ENCODE measurements around the gene PLAAT4. TPM values are rescaled to one million over a fixed set of nuclear protein-coding genes. Genes with fewer than 3 reads are reported as not detected.

The PLAAT4 gene
- total and polyA plus RNA-seq, 8 donors, result 4.0 to 262 (median 88.0) TPM

DNA sequence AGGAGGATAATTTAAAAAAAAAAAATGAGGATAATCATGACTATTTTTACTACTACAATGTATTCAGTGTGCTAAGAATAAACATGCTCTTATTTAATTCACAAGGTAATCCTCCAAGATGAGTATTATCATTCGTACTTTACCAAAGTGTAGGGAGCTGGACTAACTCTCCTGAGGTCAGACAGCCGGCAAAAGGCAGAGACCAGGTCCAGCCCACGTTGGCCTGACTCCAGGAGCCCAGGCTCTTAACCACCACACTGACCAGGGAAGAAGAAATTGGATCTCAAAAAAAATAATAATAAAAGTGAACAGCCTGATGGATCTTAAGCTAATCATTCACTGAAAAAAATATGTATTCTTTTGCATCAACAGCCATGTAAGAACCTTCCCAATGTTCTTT lies 52.4 kb downstream of the PLAAT4 start:
- no peak for TF ChIP-seq EP300 (IDR thresholded peaks at IDR 0.05)
- TF ChIP-seq POLR2A (IDR thresholded peaks at IDR 0.05), result no peak
- TF ChIP-seq POLR2AphosphoS5 (IDR thresholded peaks at IDR 0.05), result no peak
- TF ChIP-seq CTCF (IDR thresholded peaks at IDR 0.05), result no peak
- intact Hi-C loops (cut with DNase I; ENCODE audit: low total_unique reads), result no loop called here
- Histone ChIP-seq H3K27ac (no peak overlapping the region), H3K4me3 (no peak overlapping the region), H3K27me3 (no peaks in the 10 kb centered on the region), H3K4me1 (peaks cover 0 to 8% (median 2%) of the 10 kb centered on the region in 4 donors), H3K36me3 (peaks cover 10 to 94% (median 83%) of the 10 kb centered on the region in 4 donors), H3K9me3 (no peaks in the 10 kb centered on the region)
- no peak for DNase-seq
- 39 to 76% (median 49%) methylated on average over 3 of the region's 3 CpGs for WGBS, 5 donors

DNA sequence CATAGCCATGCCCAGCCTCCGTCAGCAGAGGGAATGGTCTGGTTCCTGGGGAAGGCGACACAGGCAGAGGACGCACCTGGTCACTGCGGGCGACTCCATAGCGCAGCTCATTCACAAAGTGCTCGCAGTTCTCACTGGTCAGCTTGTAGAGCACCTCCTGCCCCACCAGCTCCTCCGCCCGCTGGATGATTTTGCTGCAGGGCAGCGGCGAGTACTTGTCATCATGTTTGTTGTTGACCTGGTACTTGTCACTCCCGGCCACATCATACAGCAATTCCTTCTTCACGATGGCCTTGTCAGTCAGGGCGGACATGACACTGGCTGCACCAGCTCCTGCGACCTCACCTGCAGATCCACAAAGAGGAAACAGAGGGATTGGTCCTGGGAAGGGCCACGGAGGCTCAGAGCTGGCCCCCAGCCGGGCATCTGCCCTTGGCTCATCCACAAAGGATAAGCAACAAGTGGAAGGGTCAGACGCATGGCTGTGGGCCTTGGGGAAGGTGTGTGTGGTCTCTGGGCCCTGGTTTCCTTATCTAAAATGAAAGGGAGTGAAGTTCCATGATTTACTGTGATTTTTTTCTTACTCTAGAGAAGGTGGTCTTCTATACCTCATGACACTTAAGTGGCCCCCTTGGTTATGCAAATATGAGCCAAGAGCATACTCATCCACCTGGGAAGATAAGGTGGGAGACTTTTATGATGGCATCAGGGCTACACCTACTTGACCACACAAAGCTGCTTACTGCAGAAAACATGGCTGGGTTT lies 53.6 kb downstream of the PLAAT4 start:
- 89 to 94% (median 93%) methylated on average over 18 of the region's 18 CpGs for WGBS, 5 donors
- Histone ChIP-seq H3K4me1 (peaks cover 0 to 8% (median 2%) of the 10 kb centered on the region in 4 donors), H3K27ac (no peak overlapping the region), H3K27me3 (no peaks in the 10 kb centered on the region), H3K36me3 (peaks cover 7 to 96% (median 86%) of the 10 kb centered on the region in 4 donors), H3K4me3 (no peak overlapping the region), H3K9me3 (no peaks in the 10 kb centered on the region)
- no peak for TF ChIP-seq CTCF (IDR thresholded peaks at IDR 0.05)
- no peak for TF ChIP-seq POLR2AphosphoS5 (IDR thresholded peaks at IDR 0.05)
- TF ChIP-seq EP300 (IDR thresholded peaks at IDR 0.05), result no peak
- no peak for TF ChIP-seq POLR2A (IDR thresholded peaks at IDR 0.05)
- intact Hi-C loops (cut with DNase I; ENCODE audit: low total_unique reads), result no loop called here
- DNase-seq, result no peak

GRCh38 chr11:63592975-63593395 lies 56.4 kb downstream of the PLAAT4 start:
- 73 to 85% (median 74%) methylated on average over 4 of the region's 4 CpGs for WGBS, 5 donors

DNA sequence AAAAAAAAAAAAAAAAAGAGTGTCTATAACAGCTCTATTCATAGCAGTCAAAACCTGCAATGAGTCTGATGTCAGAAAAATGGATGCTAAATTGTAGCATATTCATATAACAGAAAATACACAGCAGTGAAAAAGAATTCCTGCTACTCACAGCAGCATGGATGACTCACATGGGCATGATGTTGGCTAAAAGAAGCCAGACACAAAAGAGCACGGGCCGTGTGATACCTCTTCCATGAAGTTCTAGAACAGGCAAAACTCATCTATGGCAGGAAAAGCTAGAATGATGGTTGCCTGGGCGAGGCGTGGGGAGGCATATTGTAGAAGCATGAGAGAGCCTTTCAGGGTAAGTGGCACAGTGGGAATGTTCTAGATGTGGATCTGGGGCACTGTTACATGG lies 58.7 kb downstream of the PLAAT4 start:
- peaks cover 8 to 73% (median 69%) of the 10 kb centered on the region in 4 donors for H3K36me3 ChIP-seq
- DNase-seq, result no peak

More at GRCh38 chr11:63592975-63593395, 56.4 kb downstream of the PLAAT4 start:
- Histone ChIP-seq H3K36me3 (peaks cover 8 to 96% (median 86%) of the 10 kb centered on the region in 4 donors), H3K9me3 (no peaks in the 10 kb centered on the region), H3K4me1 (no peaks in the 10 kb centered on the region), H3K27ac (no peak overlapping the region), H3K4me3 (no peak overlapping the region), H3K27me3 (no peaks in the 10 kb centered on the region)
- intact Hi-C loops (cut with DNase I; ENCODE audit: low total_unique reads), result no loop called here
- DNase-seq, result peak in 1 of 2 donors; percentile 32
- no peak for TF ChIP-seq POLR2AphosphoS5 (IDR thresholded peaks at IDR 0.05)
- peak in 4 of 7 experiments; percentile 31 to 53 (median 38) for TF ChIP-seq CTCF (IDR thresholded peaks at IDR 0.05)

More for the DNA sequence above, 58.7 kb downstream of the PLAAT4 start:
- H3K4me1 ChIP-seq, result no peaks in the 10 kb centered on the region
- no peaks in the 10 kb centered on the region for H3K27me3 ChIP-seq
- TF ChIP-seq POLR2AphosphoS5 (IDR thresholded peaks at IDR 0.05) (no peak), CTCF (IDR thresholded peaks at IDR 0.05) (no peak), EP300 (IDR thresholded peaks at IDR 0.05) (no peak), POLR2A (IDR thresholded peaks at IDR 0.05) (no peak)
- no peak overlapping the region for H3K27ac ChIP-seq
- H3K4me3 ChIP-seq, result no peak overlapping the region
- WGBS, 5 donors, result 86 to 91% (median 91%) methylated on average over 4 of the region's 4 CpGs
- H3K9me3 ChIP-seq, result no peaks in the 10 kb centered on the region
- intact Hi-C loops (cut with DNase I; ENCODE audit: low total_unique reads), result no loop called here

Other genes with a start within 250 kb of the PLAAT4 start
- gene SLC22A9, start 167.0 kb upstream of the PLAAT4 start, total RNA-seq, result not detected
- gene SLC22A9, start 167.0 kb upstream of the PLAAT4 start, polyA plus RNA-seq, result not detected
- gene PLAAT5, start 45.6 kb upstream of the PLAAT4 start, total RNA-seq, result 1 to 10 TPM in 2 of 5 donors, not detected in 3; 1.8 to 2.4 TPM
- gene PLAAT5, start 45.6 kb upstream of the PLAAT4 start, polyA plus RNA-seq, result 1 to 10 TPM; 1.1 to 1.9 (median 1.9) TPM
- gene LGALS12, start 30.7 kb upstream of the PLAAT4 start, total RNA-seq, result under 1 TPM in 1 of 5 donors, not detected in 4; 0.55 TPM
- 1 to 10 TPM in 1 of 3 donors, under 1 TPM in 2; 0.38 to 1.1 (median 0.44) TPM for gene LGALS12, start 30.7 kb upstream of the PLAAT4 start, polyA plus RNA-seq
- gene PLAAT2, start 26.6 kb downstream of the PLAAT4 start, total RNA-seq, result 10 to 100 TPM in 1 of 5 donors, 1 to 10 TPM in 1, not detected in 3; 1.3 to 19.5 TPM
- gene PLAAT2, start 26.6 kb downstream of the PLAAT4 start, polyA plus RNA-seq, result 10 to 100 TPM in 1 of 3 donors, 1 to 10 TPM in 2; 6.8 to 66.7 (median 7.6) TPM
- 10 to 100 TPM in 3 of 5 donors, not detected in 2; 10.6 to 25.9 (median 21.0) TPM for gene PLAAT3, start 77.6 kb downstream of the PLAAT4 start, total RNA-seq
- gene PLAAT3, start 77.6 kb downstream of the PLAAT4 start, polyA plus RNA-seq, result 10 to 100 TPM; 51.2 to 75.0 (median 52.5) TPM
- gene ATL3, start 134.6 kb downstream of the PLAAT4 start, total RNA-seq, result 10 to 100 TPM; 10.1 to 99.3 (median 53.5) TPM
- 10 to 100 TPM in 1 of 3 donors, 1 to 10 TPM in 2; 5.7 to 17.7 (median 8.0) TPM for gene ATL3, start 134.6 kb downstream of the PLAAT4 start, polyA plus RNA-seq
- 10 to 100 TPM; 22.2 to 83.8 (median 28.6) TPM for gene RTN3, start 144.7 kb downstream of the PLAAT4 start, total RNA-seq
- 10 to 100 TPM; 26.6 to 61.0 (median 32.0) TPM for gene RTN3, start 144.7 kb downstream of the PLAAT4 start, polyA plus RNA-seq
- gene ZFTA, start 232.0 kb downstream of the PLAAT4 start, total RNA-seq, result 10 to 100 TPM in 2 of 5 donors, 1 to 10 TPM in 3; 1.8 to 16.8 (median 8.8) TPM
- 1 to 10 TPM; 4.4 to 6.9 (median 4.8) TPM for gene ZFTA, start 232.0 kb downstream of the PLAAT4 start, polyA plus RNA-seq

All from stomach (tissue), 9 donors.